Neutrophil (primary cell): ENCODE results near the gene OR1N2.
"Not testable (repeated sequence)": the region's sequence is repeated elsewhere in the genome, so short reads cannot be mapped to it uniquely, and the experiment has no call there.

Source experiments
- H3K27ac ChIP-seq: fragments of 200-600 bp; sonication (generic); 2 replicates; pipeline ENCODE4 v1.5.1; 2016; ENCODE audit warnings: mild to moderate bottlenecking, moderate library complexity
- H3K27me3 ChIP-seq: fragments of 200-600 bp; sonication (generic); 2 replicates; pipeline ENCODE4 v1.6.0; 2016; ENCODE audit warnings: mild to moderate bottlenecking
- H3K36me3 ChIP-seq: fragments of 200-600 bp; sonication (generic); 2 replicates; pipeline ENCODE4 v1.5.1; 2017
- H3K4me1 ChIP-seq, 2 experiments: fragments of 200-600 bp in 1 of 2; sonication (generic) in 1 of 2; 1 replicate in 1 of 2; 2 replicates in 1 of 2; pipeline versions ENCODE4 v1.5.1 to v1.6.1; 2013 to 2016; ENCODE audit warnings: low read depth in 1 of 2, low read length in 1 of 2, mild to moderate bottlenecking in 1 of 2, moderate library complexity in 1 of 2; ENCODE audit not compliant: control insufficient read depth in 1 of 2, insufficient read depth in 1 of 2
- H3K4me3 ChIP-seq, 2 experiments: fragments of 200-600 bp in 1 of 2; sonication (generic) in 1 of 2; 1 replicate in 1 of 2; 2 replicates in 1 of 2; pipeline ENCODE4 v1.5.1; 2013 to 2016; ENCODE audit warnings: low read depth in 1 of 2, low read length in 1 of 2, mild to moderate bottlenecking in 1 of 2, moderate library complexity in 1 of 2
- H3K9me3 ChIP-seq: fragments of 200-600 bp; sonication (generic); 2 replicates; pipeline ENCODE4 v1.5.1; 2016
- CTCF ChIP-seq: fragments of 200-600 bp; sonication (generic); IDR thresholded peaks from 2 replicates; pipeline ENCODE4 v1.5.1; 2016; ENCODE audit warnings: antibody characterized with exemption

Gene OR1N2

GRCh38 chr9:122580360-122580759 lies 27.4 kb downstream of the OR1N2 start:
- no peaks in the 10 kb centered on the region for H3K9me3 ChIP-seq
- H3K4me3 ChIP-seq, result no peak overlapping the region
- no peaks in the 10 kb centered on the region for H3K27me3 ChIP-seq
- no peak for TF ChIP-seq CTCF
- no peaks in the 10 kb centered on the region for H3K36me3 ChIP-seq
- H3K27ac ChIP-seq, result no peak overlapping the region
- H3K4me1 ChIP-seq, result no peaks in the 10 kb centered on the region

GRCh38 chr9:122583284-122583683 lies 30.4 kb downstream of the OR1N2 start, which contains the start of gene OR1L8:
Gene OR1L8 (minus strand): TSS chr9:122583384. CDS start chr9:122568477, 14,907 bp downstream.
- H3K4me1 ChIP-seq, H3K4me3 ChIP-seq, H3K36me3 ChIP-seq, H3K9me3 ChIP-seq, H3K27ac ChIP-seq, H3K27me3 ChIP-seq: not testable (repeated sequence)
